Smooth muscle cell (in vitro differentiated cells): Measurements from ENCODE around the gene GPR143. TPM values are rescaled to one million over a fixed set of nuclear protein-coding genes. Genes with fewer than 3 reads are reported as not detected.

Source experiments
- DNase-seq: peaks from one replicate; lab custom pipeline; 2025; ENCODE audit not compliant: unreplicated experiment; lab: John Stamatoyannopoulos, UW
- H2AFZ ChIP-seq: fragments of 200-600 bp; sonication (generic); 2 replicates; pipeline ENCODE4 v1.6.0; 2016; ENCODE audit warnings: antibody characterized with exemption, low read depth, mild to moderate bottlenecking
- H3F3A ChIP-seq: fragments of 200-600 bp; sonication (generic); 2 replicates; pipeline ENCODE4 v1.6.0; 2017; ENCODE audit warnings: antibody characterized with exemption, low read depth
- H3K27ac ChIP-seq: fragments of 200-600 bp; sonication (generic); 2 replicates; pipeline ENCODE4 v1.5.1; 2016; ENCODE audit warnings: low read depth, mild to moderate bottlenecking
- H3K27me3 ChIP-seq: fragments of 200-600 bp; sonication (generic); 2 replicates; pipeline ENCODE4 v1.6.1; 2016; ENCODE audit warnings: low read depth, mild to moderate bottlenecking
- H3K36me3 ChIP-seq: fragments of 200-600 bp; sonication (generic); 2 replicates; pipeline ENCODE4 v1.5.1; 2016; ENCODE audit warnings: low read depth
- H3K4me1 ChIP-seq: fragments of 200-600 bp; sonication (generic); 2 replicates; pipeline ENCODE4 v1.5.1; 2016; ENCODE audit warnings: low read depth
- H3K4me2 ChIP-seq: fragments of 200-600 bp; sonication (generic); 2 replicates; pipeline ENCODE4 v1.6.0; 2016; ENCODE audit warnings: mild to moderate bottlenecking
- H3K4me3 ChIP-seq: fragments of 200-600 bp; sonication (generic); 2 replicates; pipeline ENCODE4 v1.5.1; 2016; ENCODE audit warnings: mild to moderate bottlenecking
- H3K79me2 ChIP-seq: fragments of 200-600 bp; sonication (generic); 2 replicates; pipeline ENCODE4 v1.6.0; 2016; ENCODE audit warnings: low read depth, mild to moderate bottlenecking
- H3K9ac ChIP-seq: fragments of 200-600 bp; sonication (generic); 2 replicates; pipeline ENCODE4 v1.6.0; 2016; ENCODE audit warnings: low read depth
- H3K9me3 ChIP-seq: fragments of 200-600 bp; sonication (generic); replicated peaks from 2 replicates; pipeline ENCODE4 v1.5.1; 2016; ENCODE audit warnings: low read depth
- H4K20me1 ChIP-seq: fragments of 200-600 bp; sonication (generic); 2 replicates; pipeline ENCODE4 v1.6.0; 2016; ENCODE audit warnings: low read depth
- CTCF ChIP-seq: fragments of 200-600 bp; sonication (generic); IDR thresholded peaks from 2 replicates; pipeline ENCODE4 v1.5.1; 2017; ENCODE audit warnings: borderline replicate concordance, mild to moderate bottlenecking, antibody characterized with exemption; ENCODE audit not compliant: insufficient read depth, poor library complexity, severe bottlenecking
- WGBS: methylation state at CpG from one replicate; pipeline ENCODE4 v1.1.7; 2016; ENCODE audit warnings: low lambda C conversion rate; 5-methylcytosine and 5-hydroxymethylcytosine counted together
- polyA plus RNA-seq: library from polyadenylated mRNA; unstranded; fragments of >200 nt; fragmentation: Nextera tagmentation; extraction: Ambion mirVana; gene quantifications from 2 replicates; pipeline ENCODE4 v1.2.1, GENCODE V29; 2016
- total RNA-seq: library from RNA; depleted of rRNA; stranded (reverse); fragments of >200 nt; gene quantifications from 2 replicates; pipeline ENCODE4 v1.2.3, GENCODE V29; 2014

GPR143 gene
- total and polyA plus RNA-seq, 2 experiments from 2014 or later, result 0.72 to 1.4 TPM

DNA sequence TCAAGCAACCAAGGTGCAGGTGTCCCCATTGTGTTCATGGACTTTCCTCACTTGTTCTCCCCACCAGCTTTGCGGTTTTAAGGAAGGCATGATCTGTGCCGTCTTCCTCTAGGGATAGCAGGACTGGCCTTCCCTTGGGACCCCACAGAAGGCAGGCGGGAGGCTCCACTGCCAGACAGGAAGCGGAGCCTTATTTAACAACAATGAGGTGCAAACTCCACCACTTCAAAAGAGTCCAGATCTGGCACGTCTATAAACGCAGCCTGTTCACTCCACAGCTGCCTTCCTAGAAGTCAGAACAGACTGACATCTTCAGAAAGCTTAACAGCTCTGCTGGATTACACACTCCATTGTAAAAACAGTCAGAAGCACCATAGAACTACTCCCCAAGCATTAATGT lies 1.7 kb upstream of the GPR143 start:
- no peaks in the 10 kb centered on the region for H4K20me1 ChIP-seq
- H2AFZ ChIP-seq, result no peak overlapping the region
- no peaks in the 10 kb centered on the region for H3K9me3 ChIP-seq
- no peaks in the 10 kb centered on the region for H3K36me3 ChIP-seq
- H3K4me2 ChIP-seq, result no peak overlapping the region
- H3F3A ChIP-seq, result no peaks in the 10 kb centered on the region
- no peak overlapping the region for H3K27ac ChIP-seq
- WGBS, result 41% methylated on average over 6 of the region's 6 CpGs
- H3K79me2 ChIP-seq, result no peaks in the 10 kb centered on the region
- DNase-seq, result no peak
- H3K4me3 ChIP-seq, result no peak overlapping the region
- no peaks in the 10 kb centered on the region for H3K27me3 ChIP-seq
- H3K9ac ChIP-seq, result no peak overlapping the region
- TF ChIP-seq CTCF, result no peak
- H3K4me1 ChIP-seq, result no peaks in the 10 kb centered on the region

- Histone ChIP-seq H3K79me2 (no peaks in the 10 kb centered on the region), H2AFZ (peak overlapping the region; percentile 75), H3K36me3 (no peaks in the 10 kb centered on the region), H3K4me3 (peak overlapping the region; percentile 35), H3K4me1 (no peaks in the 10 kb centered on the region), H3K9me3 (no peaks in the 10 kb centered on the region), H3K4me2 (peak overlapping the region; percentile 83), H3K27ac (no peak overlapping the region), H3K9ac (no peak overlapping the region), H3K27me3 (no peaks in the 10 kb centered on the region), H3F3A (no peaks in the 10 kb centered on the region), H4K20me1 (no peaks in the 10 kb centered on the region)
- WGBS, result 44% methylated on average over 67 of the region's 67 CpGs
- no peak for DNase-seq
- TF ChIP-seq CTCF, result no peak
These were observed 443 bp downstream of the GPR143 start for GRCh38 chrX:9765072-9765736.

DNA sequence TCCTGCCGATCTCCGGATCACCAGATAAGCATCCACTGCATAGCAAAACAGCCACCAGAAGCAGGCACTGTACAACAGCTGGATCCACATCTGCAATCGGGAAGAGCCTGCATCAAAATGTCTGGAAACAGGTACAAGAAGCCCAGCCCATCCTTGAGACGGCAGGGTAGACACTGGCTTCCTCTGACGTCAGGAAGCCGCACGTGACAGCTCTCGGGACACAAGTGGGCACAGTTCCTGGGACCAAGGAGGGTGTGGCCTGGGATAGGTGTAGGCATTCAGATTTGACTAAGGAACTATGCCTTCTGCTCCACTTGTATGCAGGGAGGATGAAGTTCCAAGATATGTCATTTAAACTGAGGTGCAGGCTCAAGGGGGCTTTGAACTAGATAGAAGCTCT lies 6.3 kb downstream of the GPR143 start:
- no peaks in the 10 kb centered on the region for H3K79me2 ChIP-seq
- DNase-seq, result no peak
- H3K4me2 ChIP-seq, result no peak overlapping the region
- WGBS, result 77% methylated on average over 8 of the region's 8 CpGs
- H3F3A ChIP-seq, result no peaks in the 10 kb centered on the region
- no peak overlapping the region for H2AFZ ChIP-seq
- H3K36me3 ChIP-seq, result no peaks in the 10 kb centered on the region
- TF ChIP-seq CTCF, result no peak
- no peak overlapping the region for H3K4me3 ChIP-seq
- H3K4me1 ChIP-seq, result no peaks in the 10 kb centered on the region
- H3K9me3 ChIP-seq, result no peaks in the 10 kb centered on the region
- no peak overlapping the region for H3K9ac ChIP-seq
- H3K27me3 ChIP-seq, result no peaks in the 10 kb centered on the region
- H4K20me1 ChIP-seq, result no peaks in the 10 kb centered on the region
- H3K27ac ChIP-seq, result no peak overlapping the region

GRCh38 chrX:9758021-9758638 lies 7.5 kb downstream of the GPR143 start:
- Histone ChIP-seq H3K27me3 (no peaks in the 10 kb centered on the region), H4K20me1 (no peaks in the 10 kb centered on the region), H3F3A (no peaks in the 10 kb centered on the region), H3K4me2 (no peak overlapping the region), H3K4me3 (no peak overlapping the region), H3K4me1 (no peaks in the 10 kb centered on the region), H2AFZ (no peak overlapping the region), H3K79me2 (no peaks in the 10 kb centered on the region), H3K9me3 (no peaks in the 10 kb centered on the region), H3K9ac (no peak overlapping the region), H3K27ac (no peak overlapping the region), H3K36me3 (no peaks in the 10 kb centered on the region)
- no peak for DNase-seq
- TF ChIP-seq CTCF, result no peak
- 64% methylated on average over 4 of the region's 4 CpGs for WGBS
